RKO (cell line): ENCODE data around the gene LMTK2.

Source experiments
- DNase-seq: peaks from one replicate; pipeline ENCODE4 v3.0.0-alpha.2; 2016; ENCODE audit warnings: low spot score

LMTK2 gene

GRCh38 chr7:98175260-98175940, 68.7 kb downstream of the LMTK2 start:
- DNase-seq = no peak

DNA sequence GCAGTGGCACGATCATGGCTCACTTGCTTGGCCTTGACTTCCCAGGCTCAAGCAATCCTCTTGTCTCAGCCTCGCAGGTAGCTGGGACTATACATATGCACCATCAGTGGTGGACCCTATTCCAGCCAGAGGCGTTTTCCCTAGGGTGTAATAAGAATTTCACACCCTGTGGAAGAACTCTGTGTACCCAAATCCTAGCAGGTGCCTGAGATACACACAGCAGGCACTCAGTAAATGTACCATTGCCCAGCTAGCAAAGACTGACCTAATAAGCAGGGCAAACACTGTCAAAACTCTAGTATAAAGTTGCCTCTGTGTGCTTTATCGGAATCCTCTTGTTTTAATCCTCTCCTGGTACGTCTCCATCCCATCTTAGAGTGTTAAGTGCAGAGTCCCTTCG, 70.9 kb downstream of the LMTK2 start:
- DNase-seq = no peak

DNA sequence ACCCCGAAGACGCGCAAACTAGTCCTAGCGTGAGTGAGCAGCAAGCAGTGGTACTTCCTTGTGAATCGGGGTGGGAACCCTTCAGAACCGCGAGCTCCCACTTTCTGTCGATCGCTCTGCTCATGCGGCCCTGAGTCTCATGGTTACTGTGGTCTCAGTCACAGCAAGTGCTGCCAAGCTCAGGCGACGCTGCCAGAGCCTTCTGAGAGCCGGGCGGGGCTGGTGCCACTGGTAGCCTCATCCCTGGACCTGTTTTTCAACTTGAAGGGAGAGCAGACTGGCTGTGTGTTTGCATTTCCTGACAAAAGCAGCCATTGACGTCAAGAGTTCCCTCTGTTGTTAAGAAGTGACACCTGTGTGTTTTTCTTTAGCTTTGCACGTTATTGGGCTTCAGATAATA, 71.7 kb downstream of the LMTK2 start:
- DNase-seq = no peak

- no peak for DNase-seq
Observed at GRCh38 chr7:98178762-98179490, 72.3 kb downstream of the LMTK2 start.

GRCh38 chr7:98180751-98181150, 74.1 kb downstream of the LMTK2 start:
- DNase-seq = no peak

DNA sequence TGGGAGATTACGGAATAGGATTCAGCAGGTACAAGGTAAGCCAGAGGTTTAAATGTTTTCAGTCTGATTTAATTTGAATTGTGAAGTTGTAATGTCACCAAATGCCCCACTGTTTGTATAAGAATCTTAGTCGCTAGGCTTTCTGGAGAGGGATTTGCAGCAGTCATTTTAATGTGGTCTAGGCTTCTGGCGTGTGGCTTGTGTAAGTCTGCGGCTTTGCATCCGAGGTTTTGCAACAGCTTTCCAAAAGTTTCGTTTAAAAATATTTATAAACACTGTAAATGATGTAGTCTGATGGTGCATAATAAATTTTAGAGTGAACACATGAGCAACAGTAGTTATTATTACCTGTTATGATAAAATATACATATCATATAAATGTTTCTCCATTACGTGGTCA, 78.4 kb downstream of the LMTK2 start:
- no peak for DNase-seq

GRCh38 chr7:98186452-98187137, 79.9 kb downstream of the LMTK2 start:
- DNase-seq = peak; percentile 22

GRCh38 chr7:98187138-98187502, 80.5 kb downstream of the LMTK2 start:
- no peak for DNase-seq

DNA sequence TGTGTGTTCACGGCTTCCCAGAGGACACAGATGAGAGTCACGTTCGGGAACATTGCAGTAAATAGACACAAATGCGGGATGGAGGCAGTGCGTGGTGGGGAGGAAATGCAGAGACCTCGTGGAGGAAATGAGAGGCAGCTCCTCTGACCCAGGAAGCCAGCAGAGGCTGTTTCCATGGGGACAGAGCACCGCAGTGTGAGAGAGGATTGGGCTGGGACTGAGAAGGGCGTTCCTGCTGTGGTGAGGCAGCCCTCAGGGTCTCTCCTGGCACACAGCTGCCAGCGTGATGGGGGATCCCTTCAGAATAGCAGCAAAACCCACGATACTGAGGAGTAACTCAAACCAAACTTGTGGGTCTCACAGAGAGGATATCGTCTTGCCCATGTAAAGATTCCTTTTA, 82.9 kb downstream of the LMTK2 start:
- DNase-seq = no peak

DNA sequence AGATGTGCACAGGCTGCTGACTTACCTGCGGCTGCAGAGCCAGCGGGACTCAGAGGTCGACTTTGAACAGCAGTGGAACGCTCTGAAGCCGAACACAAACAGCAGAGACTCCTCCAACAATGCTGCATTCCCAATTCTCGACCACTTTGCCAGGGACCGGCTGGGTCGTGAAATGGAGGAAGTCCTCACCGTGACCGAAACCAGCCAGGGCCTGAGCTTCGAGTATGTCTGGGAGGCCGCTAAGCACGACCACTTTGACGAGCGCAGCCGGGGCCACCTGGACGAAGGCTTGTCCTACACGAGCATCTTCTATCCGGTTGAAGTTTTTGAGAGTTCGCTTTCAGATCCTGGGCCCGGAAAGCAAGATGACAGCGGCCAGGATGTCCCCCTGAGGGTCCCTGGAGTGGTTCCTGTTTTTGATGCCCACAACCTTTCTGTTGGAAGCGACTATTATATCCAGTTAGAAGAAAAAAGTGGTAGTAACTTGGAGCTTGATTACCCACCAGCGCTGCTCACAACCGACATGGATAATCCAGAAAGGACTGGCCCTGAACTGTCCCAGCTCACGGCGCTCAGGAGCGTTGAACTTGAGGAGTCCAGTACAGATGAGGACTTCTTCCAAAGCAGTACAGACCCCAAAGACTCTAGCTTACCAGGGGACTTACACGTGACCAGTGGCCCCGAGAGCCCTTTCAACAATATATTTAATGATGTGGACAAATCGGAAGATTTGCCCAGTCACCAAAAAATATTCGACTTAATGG, 85.2 kb downstream of the LMTK2 start:
- DNase-seq = no peak

DNA sequence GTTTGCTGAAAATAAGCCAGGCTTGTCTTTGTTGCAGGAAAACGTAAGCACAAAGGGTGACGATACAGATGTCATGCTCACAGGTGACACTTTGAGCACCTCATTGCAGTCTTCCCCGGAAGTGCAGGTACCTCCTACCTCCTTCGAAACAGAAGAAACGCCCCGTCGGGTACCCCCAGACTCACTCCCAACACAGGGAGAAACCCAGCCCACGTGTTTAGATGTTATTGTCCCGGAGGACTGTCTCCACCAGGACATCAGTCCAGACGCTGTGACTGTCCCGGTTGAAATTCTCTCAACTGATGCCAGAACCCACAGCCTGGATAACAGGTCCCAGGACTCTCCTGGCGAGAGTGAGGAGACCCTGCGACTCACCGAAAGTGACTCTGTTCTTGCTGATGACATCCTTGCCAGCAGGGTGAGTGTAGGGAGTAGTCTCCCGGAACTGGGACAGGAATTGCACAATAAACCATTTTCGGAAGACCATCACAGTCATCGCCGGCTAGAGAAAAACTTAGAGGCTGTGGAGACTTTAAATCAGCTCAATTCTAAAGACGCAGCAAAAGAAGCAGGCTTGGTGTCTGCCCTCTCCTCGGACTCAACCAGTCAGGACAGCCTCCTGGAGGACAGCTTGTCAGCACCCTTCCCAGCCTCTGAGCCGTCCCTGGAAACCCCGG, 86.3 kb downstream of the LMTK2 start:
- no peak for DNase-seq

DNA sequence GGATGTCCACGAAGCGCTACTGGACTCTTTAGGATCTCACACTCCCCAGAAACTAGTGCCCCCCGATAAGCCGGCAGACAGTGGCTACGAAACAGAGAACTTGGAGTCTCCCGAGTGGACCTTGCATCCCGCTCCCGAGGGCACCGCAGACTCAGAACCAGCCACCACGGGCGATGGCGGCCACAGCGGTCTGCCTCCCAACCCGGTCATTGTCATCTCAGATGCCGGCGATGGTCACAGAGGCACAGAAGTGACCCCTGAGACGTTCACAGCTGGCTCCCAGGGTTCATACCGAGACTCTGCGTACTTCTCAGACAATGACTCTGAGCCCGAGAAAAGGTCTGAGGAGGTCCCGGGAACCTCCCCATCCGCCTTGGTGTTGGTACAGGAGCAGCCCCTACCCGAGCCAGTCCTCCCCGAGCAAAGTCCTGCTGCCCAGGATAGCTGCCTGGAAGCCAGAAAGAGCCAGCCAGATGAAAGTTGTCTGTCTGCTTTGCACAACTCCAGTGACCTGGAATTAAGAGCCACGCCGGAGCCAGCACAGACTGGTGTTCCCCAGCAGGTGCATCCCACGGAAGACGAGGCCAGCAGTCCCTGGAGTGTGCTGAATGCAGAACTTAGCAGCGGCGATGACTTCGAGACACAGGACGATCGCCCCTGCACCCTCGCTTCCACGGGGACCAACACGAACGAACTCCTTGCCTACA, 87.0 kb downstream of the LMTK2 start:
- no peak for DNase-seq

DNA sequence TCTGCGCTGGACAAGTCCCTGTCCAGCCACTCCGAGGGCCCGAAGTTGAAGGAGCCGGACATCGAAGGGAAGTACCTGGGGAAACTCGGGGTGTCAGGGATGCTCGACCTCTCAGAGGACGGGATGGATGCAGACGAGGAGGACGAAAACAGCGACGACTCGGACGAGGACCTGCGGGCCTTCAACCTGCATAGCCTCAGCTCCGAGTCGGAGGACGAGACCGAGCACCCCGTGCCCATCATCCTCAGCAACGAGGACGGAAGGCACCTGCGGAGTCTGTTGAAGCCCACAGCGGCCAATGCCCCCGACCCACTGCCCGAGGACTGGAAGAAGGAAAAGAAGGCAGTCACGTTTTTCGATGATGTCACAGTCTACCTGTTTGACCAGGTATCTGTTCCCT, 87.5 kb downstream of the LMTK2 start:
- no peak for DNase-seq

DNA sequence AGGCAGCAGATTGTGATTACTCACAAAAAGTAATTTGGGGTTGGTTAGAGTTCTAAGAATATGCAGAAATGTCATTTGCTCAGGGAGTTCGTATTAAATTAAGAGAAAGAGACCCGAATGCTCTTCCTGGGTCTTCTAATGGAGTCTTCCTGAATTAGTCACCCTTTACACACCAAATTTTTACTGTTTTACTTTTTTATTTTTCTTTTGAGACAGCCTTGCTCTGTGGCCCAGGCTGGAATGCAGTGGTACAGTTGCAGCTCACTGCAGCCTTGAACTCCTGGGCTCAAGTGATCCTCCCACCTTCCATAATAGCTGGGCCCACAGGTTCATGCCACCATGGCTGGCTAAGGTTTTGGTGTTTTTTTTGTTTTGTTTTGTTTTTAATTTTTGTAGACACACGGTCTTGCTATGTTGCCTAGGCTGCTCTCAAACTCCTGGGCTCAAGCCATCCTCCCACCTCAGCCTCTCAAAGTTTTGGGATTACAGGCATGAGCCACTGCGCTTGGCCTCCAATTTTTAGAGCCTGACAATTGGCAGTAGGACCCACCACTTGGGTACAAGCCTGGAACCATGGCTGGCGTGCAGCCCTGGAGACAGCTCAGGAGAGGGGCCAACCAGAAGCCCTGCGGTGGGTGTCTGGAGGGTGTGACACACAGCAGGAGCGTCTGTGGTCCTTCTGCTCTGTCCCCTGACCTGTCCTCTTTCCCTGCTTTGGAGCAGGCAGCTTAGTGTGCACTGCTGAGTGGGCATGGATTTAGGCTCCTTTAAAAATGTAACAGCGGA, 88.2 kb downstream of the LMTK2 start:
- DNase-seq = no peak

GRCh38 chr7:98196706-98197605, 90.3 kb downstream of the LMTK2 start:
- no peak for DNase-seq

DNA sequence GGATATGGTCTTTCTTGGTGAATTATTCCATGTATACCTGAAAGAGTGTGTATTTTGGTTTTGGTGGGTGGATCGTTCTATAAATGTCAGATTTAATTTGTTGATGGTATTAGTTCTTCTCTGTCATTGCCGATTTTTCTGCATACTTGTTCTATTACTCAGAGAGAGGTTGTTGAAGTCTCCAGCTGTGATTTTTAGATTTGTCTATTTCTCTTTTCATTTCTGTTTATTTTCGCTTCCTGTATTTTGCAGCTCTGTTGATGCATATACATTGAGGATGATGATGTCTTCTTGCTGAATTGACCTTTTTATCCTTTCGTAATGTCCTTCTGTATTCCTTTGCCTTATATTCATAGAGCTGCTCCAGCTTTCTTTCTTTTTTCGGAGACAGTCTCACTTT, 92.5 kb downstream of the LMTK2 start:
- no peak for DNase-seq

- DNase-seq = no peak
Observed at GRCh38 chr7:98200364-98200763, 93.7 kb downstream of the LMTK2 start.

DNA sequence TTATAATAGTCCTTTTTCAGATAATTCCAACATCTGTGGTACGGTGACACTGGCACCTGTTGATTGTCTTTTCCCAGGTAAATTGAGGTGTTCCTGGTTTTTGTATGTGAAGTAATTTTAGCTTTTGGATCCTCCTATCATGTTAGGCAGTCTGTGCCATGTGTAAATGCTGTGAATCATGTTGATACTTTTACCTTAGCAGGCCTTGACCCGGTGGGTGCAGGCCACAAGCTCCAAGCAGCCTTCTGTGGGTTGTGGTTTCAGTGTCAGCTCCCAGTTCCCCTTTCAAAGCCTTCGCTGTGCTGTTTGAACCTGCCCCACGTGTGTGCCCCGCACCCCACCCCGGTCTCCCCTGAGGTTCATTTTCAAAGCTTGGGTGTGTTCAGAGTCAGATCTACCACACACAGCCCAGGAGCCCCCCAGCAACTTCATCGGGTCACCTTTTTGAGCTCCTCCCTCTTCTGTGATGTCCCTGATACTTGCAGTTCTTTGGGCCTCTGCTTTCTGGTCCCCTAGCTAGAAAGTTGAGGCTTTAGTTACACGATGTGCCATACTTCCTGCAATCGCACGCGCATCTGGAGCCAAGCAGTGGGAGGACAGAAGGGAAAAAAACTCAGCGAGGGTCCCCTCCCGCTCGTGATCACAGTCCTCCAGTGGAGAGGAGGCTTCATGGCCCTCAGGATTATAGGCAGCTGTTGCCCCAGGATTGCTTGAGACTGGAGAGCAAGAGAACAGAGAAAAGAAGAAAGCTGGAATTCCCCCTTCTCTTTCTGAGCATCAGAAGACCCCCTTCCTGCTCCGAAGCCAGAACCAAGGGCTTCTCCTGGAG, 95.9 kb downstream of the LMTK2 start:
- DNase-seq = no peak
